GM18951 (cell line): ENCODE measurements around the gene MDH1B.

Experiments
- POLR2A ChIP-seq: IDR thresholded peaks from 4 replicates; pipeline ENCODE4 v1.6.1; 2011; ENCODE audit warnings: mild to moderate bottlenecking; ENCODE audit not compliant: insufficient read length, insufficient read depth; ENCODE audit errors: extremely low read depth
- in situ Hi-C: fragments of 300-500 bp; cut with MboI; formaldehyde crosslinking; loops from one replicate; pipeline ENCODE4 v1.12.0; 2022; ENCODE audit warnings: low sequenced_read_pairs, mixed read lengths, inconsistent platforms; ENCODE audit not compliant: unreplicated experiment

The MDH1B gene

GRCh38 chr2:206700156-206700555, 65.0 kb downstream of the MDH1B start:
- in situ Hi-C loops: no loop called here

GRCh38 chr2:206698811-206699210, 66.3 kb downstream of the MDH1B start:
- no peak for TF ChIP-seq POLR2A
- in situ Hi-C loops: loop anchor here (10.0 kb wide), 1 partner anchor 776 kb away; no protein-coding TSS in a partner anchor

More at GRCh38 chr2:206700156-206700555, 65.0 kb downstream of the MDH1B start:
- TF ChIP-seq POLR2A: no peak

GRCh38 chr2:206696910-206697309, 68.2 kb downstream of the MDH1B start:
- no peak for TF ChIP-seq POLR2A
- in situ Hi-C loops: loop anchor here (10.0 kb wide), 1 partner anchor 778 kb away; no protein-coding TSS in a partner anchor

- TF ChIP-seq POLR2A: no peak
- in situ Hi-C loops: loop anchor here (10.0 kb wide), 1 partner anchor 781 kb away; no protein-coding TSS in a partner anchor
These were observed 71.6 kb downstream of the MDH1B start for GRCh38 chr2:206693399-206694137.

- in situ Hi-C loops: loop anchor here (10.0 kb wide), 1 partner anchor 782 kb away; no protein-coding TSS in a partner anchor
- no peak for TF ChIP-seq POLR2A
These were observed 72.2 kb downstream of the MDH1B start for GRCh38 chr2:206692971-206693370.

- in situ Hi-C loops: no loop called here
- TF ChIP-seq POLR2A: no peak
These were observed 76.1 kb downstream of the MDH1B start for GRCh38 chr2:206688990-206689389.

GRCh38 chr2:206688453-206688852, 76.7 kb downstream of the MDH1B start:
- no peak for TF ChIP-seq POLR2A
- in situ Hi-C loops: no loop called here
